Activated CD4-positive, alpha-beta T cell treated with anti-CD3 and anti-CD28 coated beads for 48 hours (primary cell): ENCODE data around the gene PAQR8.
A peak's percentile ranks its signal among the peaks of the same experiment; 100 is the strongest.
"Not testable (repeated sequence)": the region's sequence is repeated elsewhere in the genome, so short reads cannot be mapped to it uniquely, and the experiment has no call there.

Experiments
- DNase-seq: peaks from one replicate; pipeline ENCODE4 v3.0.0-alpha.2; 2020

The PAQR8 gene

GRCh38 chr6:52381249-52381648 is 19.3 kb downstream of the PAQR8 start:
- DNase-seq, result peak; percentile 39

DNA sequence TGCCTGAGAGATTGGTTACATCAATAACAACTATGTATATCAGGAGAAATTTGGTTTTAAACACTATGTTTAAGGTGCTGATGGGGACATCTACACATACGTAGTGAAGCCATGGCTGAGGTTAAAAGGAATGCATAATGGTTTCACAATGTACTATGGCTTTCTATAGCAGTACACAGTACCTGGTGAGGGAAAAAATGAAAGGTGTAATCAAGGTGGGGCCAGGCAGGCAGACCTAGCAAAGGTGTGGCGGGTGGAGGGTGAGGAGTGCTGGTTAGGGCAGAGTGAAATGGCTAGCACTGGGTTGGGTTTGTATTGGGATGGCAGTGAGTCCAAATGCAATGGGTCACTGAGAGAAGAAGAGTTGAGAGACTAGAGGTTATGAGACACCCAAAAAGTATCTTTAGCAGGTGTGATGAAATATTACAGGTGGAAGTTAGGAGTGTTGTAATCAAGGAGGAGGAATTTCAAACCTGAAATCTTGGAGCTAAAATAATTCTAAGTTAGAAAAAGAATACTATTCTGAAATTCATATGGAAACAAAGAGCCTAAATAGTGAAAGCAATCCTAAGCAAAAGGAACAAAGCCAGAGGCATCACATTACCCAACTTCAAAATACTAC is 22.3 kb downstream of the PAQR8 start:
- no peak for DNase-seq

DNA sequence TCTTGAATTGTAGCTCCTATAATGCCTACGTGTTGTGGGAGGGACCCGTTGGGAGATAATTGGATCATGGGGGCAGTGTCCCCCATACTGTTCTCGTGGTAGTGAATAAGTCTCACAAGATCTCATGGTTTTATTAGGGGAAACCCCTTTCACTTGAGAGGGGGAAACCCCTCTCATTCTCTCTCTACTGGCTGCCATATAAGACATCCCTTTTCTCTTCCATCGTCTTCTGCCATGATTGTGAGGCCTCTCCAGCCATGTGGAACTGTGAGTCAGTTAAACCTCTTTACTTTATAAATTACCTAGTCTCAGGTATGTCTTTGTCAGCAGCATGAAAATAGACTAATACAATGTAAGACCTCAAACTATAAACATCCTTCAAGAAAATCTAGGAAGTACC is 23.1 kb downstream of the PAQR8 start:
- DNase-seq, result no peak

- not testable (repeated sequence) for DNase-seq
Observed at GRCh38 chr6:52388119-52388518, 26.2 kb downstream of the PAQR8 start.

DNA sequence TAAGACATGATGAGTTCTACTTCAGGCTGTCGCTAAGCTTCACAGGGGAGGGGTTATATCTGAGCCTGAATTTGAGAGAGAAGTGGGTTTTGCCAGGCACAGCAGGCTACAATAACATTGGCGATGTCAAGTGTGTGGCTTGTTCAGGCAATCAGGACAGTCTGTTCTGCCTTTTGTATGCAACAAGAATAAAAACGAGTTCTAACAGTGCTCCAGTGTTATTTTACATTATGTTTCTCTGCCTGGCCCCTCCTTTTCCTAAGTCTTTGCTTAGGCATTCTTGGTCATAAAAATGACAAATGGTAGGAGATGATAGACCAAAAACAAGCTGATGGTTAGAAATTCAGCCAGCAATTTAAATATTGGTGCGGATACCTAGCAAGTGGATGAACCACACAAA is 26.8 kb downstream of the PAQR8 start:
- DNase-seq, result no peak

GRCh38 chr6:52389264-52389625 is 27.3 kb downstream of the PAQR8 start:
- no peak for DNase-seq

- DNase-seq, result peak; percentile 72
Observed at GRCh38 chr6:52389626-52390360, 27.8 kb downstream of the PAQR8 start.

DNA sequence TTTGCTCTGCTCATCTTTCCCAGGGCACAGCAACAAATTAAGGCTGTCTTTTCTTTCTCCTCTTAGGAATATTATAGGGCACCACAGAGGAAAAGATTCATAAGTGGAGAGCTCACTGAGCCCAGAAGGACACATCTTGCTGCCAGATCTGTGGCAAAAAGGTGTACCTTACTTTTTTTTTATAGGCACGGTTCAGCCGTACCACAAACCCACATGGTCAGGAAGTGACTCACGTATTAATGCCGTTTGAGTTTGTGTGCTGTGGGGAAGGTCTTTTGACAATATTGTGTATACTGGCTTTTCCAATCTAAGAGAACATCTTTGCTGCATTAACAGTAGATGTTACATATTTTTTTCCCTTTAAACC is 28.4 kb downstream of the PAQR8 start:
- peak; percentile 43 for DNase-seq

DNA sequence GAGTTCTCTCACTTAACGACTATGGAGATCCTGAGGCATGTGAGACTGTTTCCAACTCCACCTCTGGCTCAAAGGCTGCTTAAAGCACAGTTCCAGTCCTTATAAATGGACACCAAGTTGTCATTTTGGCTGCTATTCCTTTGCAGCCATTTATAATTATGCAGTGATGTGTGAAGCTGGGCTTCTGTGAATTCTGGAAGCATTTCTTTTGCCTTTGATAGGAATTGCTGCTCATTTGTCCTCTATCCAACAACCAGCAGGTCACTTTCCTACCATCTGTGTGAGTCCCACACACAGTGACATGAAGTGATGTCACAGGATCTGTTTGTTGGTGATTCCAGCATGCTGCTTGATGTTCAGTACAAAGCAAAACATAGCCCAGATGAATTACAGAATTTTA is 29.6 kb downstream of the PAQR8 start:
- no peak for DNase-seq

GRCh38 chr6:52392944-52393343 is 31.0 kb downstream of the PAQR8 start:
- DNase-seq, result no peak

DNA sequence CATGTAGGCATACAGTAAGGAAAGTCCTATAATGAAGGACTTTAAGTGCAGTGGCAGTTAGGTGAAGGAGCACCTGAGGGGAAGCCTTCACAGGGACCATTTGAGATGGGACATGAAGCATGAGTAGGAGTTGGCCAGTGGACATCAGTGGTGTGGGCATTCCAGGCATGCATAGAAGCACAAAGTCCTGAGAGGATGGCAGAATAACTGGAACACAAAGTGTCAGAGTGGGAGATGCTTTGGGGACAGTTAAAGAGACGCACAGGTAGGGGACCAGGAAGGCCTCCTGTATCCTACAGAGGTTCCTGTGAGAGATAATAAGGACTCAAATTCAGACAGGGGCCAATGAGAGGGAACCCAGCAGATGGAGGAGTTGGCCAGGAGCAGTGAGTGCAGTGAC is 31.8 kb downstream of the PAQR8 start:
- no peak for DNase-seq

DNA sequence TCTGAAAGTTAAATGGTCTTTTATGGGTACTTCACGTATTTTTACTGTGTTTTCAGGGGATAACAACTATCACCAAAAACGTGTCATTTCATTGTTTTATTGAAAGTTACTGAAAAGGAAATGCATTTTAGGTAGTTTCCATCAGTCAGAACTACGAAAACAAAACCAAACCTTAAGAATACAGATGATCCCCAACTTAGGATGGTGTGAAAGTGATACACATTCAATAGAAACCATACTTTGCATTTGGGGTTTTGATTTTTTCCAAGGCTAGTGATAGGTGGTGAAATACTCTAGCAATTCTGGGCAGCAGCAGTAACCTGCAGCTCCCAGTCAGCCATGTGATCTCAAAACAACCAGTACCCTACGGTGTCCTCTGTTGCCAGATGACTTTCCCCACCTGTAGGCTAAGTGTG is 32.3 kb downstream of the PAQR8 start:
- peak; percentile 36 for DNase-seq

- no peak for DNase-seq
Observed at GRCh38 chr6:52395969-52396368, 34.0 kb downstream of the PAQR8 start.

GRCh38 chr6:52399511-52400312 is 37.8 kb downstream of the PAQR8 start:
- DNase-seq, result peak; percentile 36

DNA sequence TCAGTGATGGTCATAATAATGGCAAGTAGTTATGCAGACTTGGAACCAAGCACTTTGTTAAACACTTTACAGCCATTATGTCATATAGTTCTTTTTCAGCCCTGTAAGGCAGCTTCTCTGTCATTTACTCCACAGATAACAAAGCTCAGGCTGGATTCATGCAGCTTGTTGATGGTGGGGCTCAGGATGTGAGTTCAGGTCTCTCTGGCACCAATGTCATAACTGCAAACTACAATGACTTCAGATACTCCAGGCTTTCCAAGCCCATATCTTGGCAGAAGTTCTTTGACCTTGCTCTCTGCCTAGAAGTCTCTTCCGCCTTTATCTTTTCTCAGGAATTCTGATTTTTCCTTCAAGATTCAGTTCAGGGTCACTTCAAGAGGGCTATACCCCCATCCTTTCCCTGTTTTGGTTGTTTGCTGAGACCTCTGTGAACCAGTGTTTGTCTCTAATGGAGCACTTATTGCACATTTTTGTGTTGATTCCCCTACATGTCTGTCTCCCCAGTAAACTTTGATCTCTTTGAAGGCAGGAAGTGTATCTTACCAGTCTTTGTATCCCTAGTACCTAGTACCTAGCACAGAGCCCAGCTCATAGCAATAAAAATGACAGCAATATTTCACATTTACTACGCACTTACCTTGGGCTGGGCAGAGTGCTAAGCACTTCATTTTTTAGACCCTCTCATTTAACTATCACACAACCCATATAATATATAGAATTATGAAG is 38.5 kb downstream of the PAQR8 start:
- no peak for DNase-seq

DNA sequence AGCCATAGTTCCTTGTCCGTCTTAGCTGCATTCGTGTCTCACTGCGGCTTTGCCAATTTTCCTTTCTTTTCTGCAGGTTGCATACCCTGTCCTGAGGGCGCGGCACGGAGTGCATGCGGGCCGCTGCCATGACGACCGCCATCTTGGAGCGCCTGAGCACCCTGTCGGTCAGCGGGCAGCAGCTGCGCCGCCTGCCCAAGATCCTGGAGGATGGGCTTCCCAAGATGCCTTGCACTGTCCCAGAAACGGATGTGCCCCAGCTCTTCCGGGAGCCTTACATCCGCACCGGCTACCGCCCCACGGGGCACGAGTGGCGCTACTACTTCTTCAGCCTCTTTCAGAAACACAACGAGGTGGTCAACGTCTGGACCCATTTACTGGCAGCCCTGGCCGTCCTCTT is 41.1 kb downstream of the PAQR8 start:
- DNase-seq, result no peak

- DNase-seq, result no peak
Observed at GRCh38 chr6:52403627-52404026, 41.7 kb downstream of the PAQR8 start.

DNA sequence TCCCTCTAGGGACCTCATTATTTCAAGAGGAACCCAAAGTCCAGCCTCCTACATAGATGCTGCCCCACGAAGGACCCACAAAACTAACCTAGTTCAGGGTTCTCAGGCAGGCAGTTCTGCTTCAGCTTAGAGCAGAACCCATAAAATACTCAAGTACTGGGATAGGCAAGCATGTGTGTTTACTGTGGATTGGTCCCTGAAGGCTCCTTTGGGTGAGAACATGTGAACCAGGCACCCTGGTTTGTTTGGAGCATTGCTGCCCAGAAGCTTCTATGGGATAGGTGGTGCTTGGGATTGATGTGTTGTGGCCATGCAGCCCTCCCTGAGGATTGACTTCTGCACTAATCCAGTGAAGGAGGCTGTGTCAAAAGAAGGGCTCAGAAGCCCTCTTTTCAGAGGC is 43.3 kb downstream of the PAQR8 start:
- no peak for DNase-seq

DNA sequence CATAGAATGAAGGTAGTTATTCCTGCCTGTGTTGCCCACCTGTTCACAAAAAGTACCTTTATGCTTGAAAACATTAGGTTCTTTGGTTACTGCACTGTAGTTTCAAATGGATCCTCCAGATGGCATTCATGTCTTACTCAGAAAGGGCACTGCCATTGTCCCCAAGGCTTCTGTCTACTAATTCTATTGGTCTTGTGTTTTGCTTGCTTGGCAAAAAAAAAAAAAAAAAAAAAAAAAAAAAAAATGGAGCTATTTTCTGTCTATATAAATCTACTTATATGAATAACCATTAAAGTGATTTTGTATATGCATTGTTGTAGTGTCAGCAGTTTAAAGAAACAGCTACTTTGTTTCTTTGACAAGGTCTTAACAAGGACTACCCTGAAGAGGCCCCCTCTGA is 45.5 kb downstream of the PAQR8 start:
- no peak for DNase-seq

DNA sequence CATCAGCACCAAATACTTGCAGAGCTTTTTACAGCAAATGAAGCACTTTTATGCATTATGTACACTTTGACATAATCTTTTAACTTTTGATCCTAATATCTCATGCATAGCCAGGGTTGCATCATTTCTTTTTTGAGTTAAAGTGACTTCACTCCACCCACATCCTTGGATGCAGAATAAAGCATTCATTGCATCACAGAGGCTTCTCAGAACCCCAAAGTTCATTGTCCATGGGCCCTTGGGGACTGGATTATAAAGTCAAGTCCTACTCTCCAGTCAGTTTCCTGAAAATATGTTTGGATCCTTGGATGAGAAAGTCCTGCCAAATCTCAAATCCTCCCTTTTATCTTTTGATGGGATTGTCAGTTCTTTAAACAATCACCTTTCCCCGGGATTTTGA is 47.5 kb downstream of the PAQR8 start:
- DNase-seq, result no peak

DNA sequence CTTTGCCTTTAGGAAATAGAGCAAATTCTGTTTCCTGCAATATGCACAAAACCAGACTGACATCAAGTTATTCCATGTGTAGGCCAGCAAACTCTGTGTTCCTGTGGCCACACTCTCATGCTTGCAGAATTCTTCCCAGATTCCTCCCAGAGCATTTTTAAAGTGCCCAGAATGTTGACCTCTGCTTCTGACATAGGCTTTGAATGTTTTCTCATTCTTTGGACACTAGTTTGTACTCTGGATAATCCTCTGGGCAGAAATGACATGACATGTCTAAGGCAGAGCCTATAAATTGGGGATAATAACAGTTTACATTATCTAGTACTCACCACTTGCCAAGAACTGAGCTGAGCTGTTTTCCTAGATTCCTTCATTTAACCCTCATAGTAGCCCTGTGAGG is 49.0 kb downstream of the PAQR8 start:
- no peak for DNase-seq

DNA sequence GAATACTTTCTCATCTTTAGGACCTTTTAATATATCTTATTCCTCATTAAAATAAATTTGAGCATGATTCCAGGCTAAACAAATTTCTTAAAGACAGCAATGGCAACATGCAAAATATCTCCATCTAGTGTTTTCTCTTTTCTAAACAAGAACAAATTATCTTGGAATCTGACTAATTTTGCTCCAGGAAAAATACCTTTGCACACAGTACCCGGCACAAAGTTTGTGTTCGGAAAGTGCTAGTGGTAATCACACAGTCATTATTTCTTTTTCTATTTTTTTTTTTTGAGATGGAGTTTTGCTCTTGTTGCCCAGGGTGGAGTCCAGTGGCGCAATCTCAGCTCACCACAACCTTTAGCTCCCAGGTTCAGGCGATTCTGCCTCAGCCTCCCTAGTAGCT is 50.0 kb downstream of the PAQR8 start:
- DNase-seq, result no peak

DNA sequence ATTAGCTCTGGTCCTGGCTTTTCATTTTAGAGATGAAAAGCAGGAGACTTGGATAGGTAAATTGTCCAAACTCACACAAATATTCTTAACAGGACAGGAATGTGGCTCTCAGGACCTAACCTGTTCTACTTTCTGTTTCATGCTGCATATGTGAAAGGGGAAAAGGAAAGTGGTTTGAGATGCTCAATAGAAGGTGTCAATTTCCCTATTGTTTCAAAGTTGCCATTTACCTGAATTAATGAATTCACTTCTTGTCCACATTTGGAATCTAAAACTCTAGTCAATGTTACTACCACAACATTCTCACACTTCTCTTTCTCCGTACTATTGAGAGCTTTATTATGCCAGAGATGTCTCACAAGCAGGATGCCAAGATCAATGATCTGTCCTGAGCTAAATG is 53.4 kb downstream of the PAQR8 start:
- no peak for DNase-seq
